RWPE2 (cell line): ENCODE results near the gene HLA-DQA2.
"Not testable (repeated sequence)": the region's sequence is repeated elsewhere in the genome, so short reads cannot be mapped to it uniquely, and the experiment has no call there.

ENCODE experiments used
- ATAC-seq: fragments of 200-7000 bp; cut with Tn5 transposase; 3 replicates; pipeline ENCODE4 v1.9.1; 2021; ENCODE audit warnings: low read depth
- DNase-seq: peaks from one replicate; pipeline ENCODE4 v3.0.0-alpha.2; 2020; ENCODE audit warnings: low spot score
- H3K27ac ChIP-seq: fragments of 450-650 bp; 2 replicates; pipeline ENCODE4 v1.5.1; 2017; ENCODE audit warnings: mild to moderate bottlenecking; ENCODE audit not compliant: poor library complexity, severe bottlenecking
- H3K27me3 ChIP-seq: fragments of 250-450 bp; sonication (Bioruptor Pico); 2 replicates; pipeline ENCODE4 v1.5.1; 2021; ENCODE audit warnings: mild to moderate bottlenecking, moderate library complexity; ENCODE audit not compliant: insufficient read depth, poor library complexity, severe bottlenecking
- H3K36me3 ChIP-seq: fragments of 250-450 bp; sonication (Bioruptor Pico); 2 replicates; pipeline ENCODE4 v1.5.1; 2020; ENCODE audit warnings: low read depth, mild to moderate bottlenecking, moderate library complexity
- H3K4me1 ChIP-seq: fragments of 250-450 bp; sonication (Bioruptor Pico); 2 replicates; pipeline ENCODE4 v1.5.1; 2021; ENCODE audit warnings: mild to moderate bottlenecking, moderate library complexity; ENCODE audit not compliant: insufficient read depth, poor library complexity, severe bottlenecking
- H3K4me3 ChIP-seq: fragments of 250-450 bp; sonication (Bioruptor Pico); 2 replicates; pipeline ENCODE4 v1.5.1; 2021; ENCODE audit warnings: mild to moderate bottlenecking, moderate library complexity; ENCODE audit not compliant: severe bottlenecking
- H3K9me3 ChIP-seq: fragments of 250-450 bp; sonication (Bioruptor Pico); 2 replicates; pipeline ENCODE4 v1.5.1; 2021; ENCODE audit warnings: mild to moderate bottlenecking, moderate library complexity; ENCODE audit not compliant: severe bottlenecking
- TF ChIP-seq, protein P1 (sequence below): fragments of 450-650 bp; IDR thresholded peaks from one replicate; pipeline ENCODE4 v1.5.1; 2017; ENCODE audit warnings: mild to moderate bottlenecking, moderate library complexity; ENCODE audit not compliant: poor library complexity, severe bottlenecking

Gene HLA-DQA2

DNA sequence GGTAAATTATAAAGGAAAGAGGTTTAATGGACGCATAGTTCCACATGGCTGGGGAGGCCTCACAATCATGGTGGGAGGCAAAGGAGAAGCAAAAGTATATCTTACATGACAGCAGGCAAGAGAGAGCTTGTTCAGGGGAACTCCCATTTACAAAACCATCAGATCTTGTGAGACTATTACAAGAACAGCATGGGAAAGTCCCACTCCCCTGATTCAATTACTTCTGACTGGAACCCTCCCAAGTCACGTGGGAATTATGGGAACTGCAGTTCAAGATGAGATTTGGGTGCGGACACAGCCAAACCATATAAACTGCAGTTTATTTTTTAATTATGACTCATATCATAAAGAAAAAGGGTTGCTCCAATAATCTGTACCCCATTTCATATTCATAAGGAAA, 22.3 kb upstream of the HLA-DQA2 start:
- Histone ChIP-seq H3K9me3 (no peaks in the 10 kb centered on the region), H3K4me1 (no peaks in the 10 kb centered on the region), H3K27me3 (no peaks in the 10 kb centered on the region), H3K27ac (no peak overlapping the region), H3K4me3 (no peak overlapping the region), H3K36me3 (no peaks in the 10 kb centered on the region)
- TF ChIP-seq, protein P1, sequence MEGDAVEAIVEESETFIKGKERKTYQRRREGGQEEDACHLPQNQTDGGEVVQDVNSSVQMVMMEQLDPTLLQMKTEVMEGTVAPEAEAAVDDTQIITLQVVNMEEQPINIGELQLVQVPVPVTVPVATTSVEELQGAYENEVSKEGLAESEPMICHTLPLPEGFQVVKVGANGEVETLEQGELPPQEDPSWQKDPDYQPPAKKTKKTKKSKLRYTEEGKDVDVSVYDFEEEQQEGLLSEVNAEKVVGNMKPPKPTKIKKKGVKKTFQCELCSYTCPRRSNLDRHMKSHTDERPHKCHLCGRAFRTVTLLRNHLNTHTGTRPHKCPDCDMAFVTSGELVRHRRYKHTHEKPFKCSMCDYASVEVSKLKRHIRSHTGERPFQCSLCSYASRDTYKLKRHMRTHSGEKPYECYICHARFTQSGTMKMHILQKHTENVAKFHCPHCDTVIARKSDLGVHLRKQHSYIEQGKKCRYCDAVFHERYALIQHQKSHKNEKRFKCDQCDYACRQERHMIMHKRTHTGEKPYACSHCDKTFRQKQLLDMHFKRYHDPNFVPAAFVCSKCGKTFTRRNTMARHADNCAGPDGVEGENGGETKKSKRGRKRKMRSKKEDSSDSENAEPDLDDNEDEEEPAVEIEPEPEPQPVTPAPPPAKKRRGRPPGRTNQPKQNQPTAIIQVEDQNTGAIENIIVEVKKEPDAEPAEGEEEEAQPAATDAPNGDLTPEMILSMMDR: no peak
- ATAC-seq (no peak), DNase-seq (no peak)

DNA sequence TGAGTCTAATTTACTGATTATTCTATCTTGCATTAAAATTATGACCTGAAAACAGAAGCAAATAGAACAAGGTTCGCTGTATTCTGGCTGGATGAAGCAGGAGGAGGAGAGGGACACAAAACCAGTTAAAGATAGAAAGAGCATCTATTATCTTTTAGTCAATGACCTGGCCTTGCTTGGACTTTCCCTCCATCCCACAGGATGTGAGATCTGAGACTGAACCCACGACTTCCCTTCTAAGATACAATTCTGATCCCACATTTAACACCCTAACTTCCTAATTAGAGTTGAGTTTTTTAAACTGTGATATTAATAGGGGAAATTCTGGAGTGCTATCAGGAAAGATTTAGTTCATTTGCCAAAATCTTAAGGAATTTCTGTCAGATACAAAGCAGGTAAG, 3.1 kb upstream of the HLA-DQA2 start:
- Histone ChIP-seq H3K4me3 (no peak overlapping the region), H3K9me3 (no peaks in the 10 kb centered on the region), H3K4me1 (no peaks in the 10 kb centered on the region), H3K27me3 (peaks cover 3% of the 10 kb centered on the region), H3K36me3 (no peaks in the 10 kb centered on the region), H3K27ac (no peak overlapping the region)
- no peak for ATAC-seq
- TF ChIP-seq, protein P1: no peak
- DNase-seq: no peak

DNA sequence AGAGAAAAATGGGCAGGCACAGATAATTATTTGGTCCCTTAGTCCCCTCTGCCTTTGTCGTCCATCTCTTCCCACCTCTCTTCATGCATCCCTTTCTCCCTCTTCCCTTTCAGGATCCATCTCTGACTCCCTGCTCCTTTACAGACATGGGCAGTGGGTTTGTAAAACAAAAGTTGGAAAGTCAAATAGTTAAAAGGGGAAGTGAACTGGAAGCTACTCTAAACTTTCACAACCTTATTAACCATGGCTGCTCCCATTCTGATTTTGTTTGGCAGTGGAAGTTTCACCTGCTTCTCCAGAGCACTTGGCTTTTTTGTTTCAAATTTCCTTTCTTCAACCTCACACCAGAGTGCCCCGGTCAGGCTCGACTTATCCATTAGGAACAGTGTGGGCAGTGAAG, 1.2 kb downstream of the HLA-DQA2 start:
- ATAC-seq (no peak), DNase-seq (no peak)
- H3K4me1 ChIP-seq: no peaks in the 10 kb centered on the region
- TF ChIP-seq, protein P1: no peak
- H3K4me3 ChIP-seq: no peak overlapping the region
- no peak overlapping the region for H3K27ac ChIP-seq
- peaks cover 14% of the 10 kb centered on the region for H3K27me3 ChIP-seq
- no peaks in the 10 kb centered on the region for H3K36me3 ChIP-seq
- H3K9me3 ChIP-seq: no peaks in the 10 kb centered on the region

DNA sequence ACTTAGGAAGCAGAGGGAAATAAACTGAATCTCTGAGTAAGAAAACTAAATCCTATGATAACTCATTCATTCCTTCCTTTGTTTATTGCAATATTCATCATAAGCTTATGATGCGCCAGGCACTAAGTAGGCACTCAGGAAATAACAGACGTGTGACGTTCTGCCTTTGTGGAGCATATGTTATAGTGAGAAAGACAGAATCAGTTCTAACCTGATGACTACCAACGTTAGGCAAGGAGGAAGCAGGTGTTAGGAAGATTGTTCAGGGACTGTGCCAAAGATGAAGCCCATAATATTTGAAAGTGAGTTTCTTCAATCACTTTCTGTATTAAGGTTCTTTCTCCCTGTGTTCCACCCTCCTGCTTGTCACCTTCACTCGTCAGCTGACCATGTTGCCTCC, 3.6 kb downstream of the HLA-DQA2 start:
- H3K27me3 ChIP-seq: peaks cover 27% of the 10 kb centered on the region
- H3K4me1 ChIP-seq: no peaks in the 10 kb centered on the region
- H3K9me3 ChIP-seq: no peaks in the 10 kb centered on the region
- DNase-seq (no peak), ATAC-seq (no peak)
- TF ChIP-seq, protein P1: no peak
- H3K27ac ChIP-seq: no peak overlapping the region
- no peaks in the 10 kb centered on the region for H3K36me3 ChIP-seq
- no peak overlapping the region for H3K4me3 ChIP-seq

DNA sequence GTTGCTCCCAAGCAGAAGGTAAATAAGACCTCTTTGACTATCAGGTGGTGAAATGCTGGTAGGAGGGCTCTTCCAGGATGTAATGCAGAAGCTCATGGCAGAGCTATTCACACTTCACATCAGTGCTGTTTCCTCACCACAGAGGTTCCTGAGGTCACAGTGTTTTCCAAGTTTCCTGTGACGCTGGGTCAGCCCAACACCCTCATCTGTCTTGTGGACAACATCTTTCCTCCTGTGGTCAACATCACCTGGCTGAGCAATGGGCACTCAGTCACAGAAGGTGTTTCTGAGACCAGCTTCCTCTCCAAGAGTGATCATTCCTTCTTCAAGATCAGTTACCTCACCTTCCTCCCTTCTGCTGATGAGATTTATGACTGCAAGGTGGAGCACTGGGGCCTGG, 4.5 kb downstream of the HLA-DQA2 start:
- ATAC-seq, H3K4me1 ChIP-seq, DNase-seq, H3K9me3 ChIP-seq, H3K27ac ChIP-seq, H3K36me3 ChIP-seq, H3K4me3 ChIP-seq: not testable (repeated sequence)
- peaks cover 30% of the 10 kb centered on the region for H3K27me3 ChIP-seq

DNA sequence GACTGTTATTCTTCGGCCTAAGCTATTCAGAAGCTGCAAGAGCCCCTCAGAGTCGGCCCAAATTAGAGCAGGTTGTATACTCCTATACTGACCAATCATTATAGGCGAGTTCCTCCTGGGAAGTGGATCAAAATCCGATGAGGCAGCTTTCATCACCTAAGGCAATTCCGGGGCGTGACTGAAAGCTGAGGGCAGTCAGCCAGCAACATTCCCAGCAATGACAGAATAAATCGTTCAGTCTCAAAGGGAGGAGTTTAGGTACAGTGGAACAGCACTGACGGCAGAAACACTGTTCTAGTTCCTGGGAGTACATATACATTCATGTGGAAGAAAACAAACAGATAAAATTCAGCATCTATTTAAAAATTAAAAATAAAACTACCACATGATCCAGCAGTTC, 11.4 kb downstream of the HLA-DQA2 start:
- H3K27ac ChIP-seq: no peak overlapping the region
- TF ChIP-seq, protein P1: no peak

More for the DNA sequence above, 11.4 kb downstream of the HLA-DQA2 start:
- no peak for DNase-seq
- Histone ChIP-seq H3K36me3 (no peaks in the 10 kb centered on the region), H3K4me1 (no peaks in the 10 kb centered on the region), H3K27me3 (peaks cover 38% of the 10 kb centered on the region), H3K9me3 (no peaks in the 10 kb centered on the region), H3K4me3 (no peak overlapping the region)
- no peak for ATAC-seq
